ENCODE results near the gene IQCK. TPM values are rescaled to one million over a fixed set of nuclear protein-coding genes. Genes with fewer than 3 reads are reported as not detected.

The IQCK gene
- total and polyA plus RNA-seq, 5 donors from 2014 or later: 0.23 to 1.8 (median 1.6) TPM

- no peak overlapping the region for H3K27ac Mint-ChIP-seq
- H3K4me3 ChIP-seq (ENCODE audit: low read depth, low read length): no peak overlapping the region
These were observed 36.0 kb downstream of the IQCK start for GRCh38 chr16:19753815-19754643.

GRCh38 chr16:19754644-19755036, 36.6 kb downstream of the IQCK start:
- no peaks in the 10 kb centered on the region for H3K9me3 ChIP-seq (ENCODE audit: control insufficient read depth in 2 of 2, low read length in 2 of 2)
- no peaks in the 10 kb centered on the region for H3K36me3 ChIP-seq (ENCODE audit: control insufficient read depth, insufficient read depth, low read length)
- ATAC-seq (ENCODE audit: low read depth in 2 of 2): no peak
- no peak overlapping the region for H3K4me3 Mint-ChIP-seq
- no peaks in the 10 kb centered on the region for H3K9me3 Mint-ChIP-seq
- H3K4me1 Mint-ChIP-seq: no peaks in the 10 kb centered on the region
- no peaks in the 10 kb centered on the region for H3K36me3 Mint-ChIP-seq
- no peak overlapping the region for H3K27ac ChIP-seq (ENCODE audit: insufficient read depth, low read length, poor library complexity, severe bottlenecking)
- no peaks in the 10 kb centered on the region for H3K4me1 ChIP-seq (ENCODE audit: control insufficient read depth, insufficient read depth, low read length, poor library complexity, severe bottlenecking)
- peaks cover 4% of the 10 kb centered on the region for H3K27me3 Mint-ChIP-seq
- H3K27ac Mint-ChIP-seq: no peak overlapping the region
- H3K4me3 ChIP-seq (ENCODE audit: low read depth, low read length): no peak overlapping the region
- DNase-seq: no peak
- no peaks in the 10 kb centered on the region for H3K27me3 ChIP-seq (ENCODE audit: control insufficient read depth, insufficient read depth, low read length)

More at GRCh38 chr16:19753815-19754643, 36.0 kb downstream of the IQCK start:
- DNase-seq (no peak), ATAC-seq (ENCODE audit: low read depth in 2 of 2) (no peak)
- H3K4me1 Mint-ChIP-seq: no peaks in the 10 kb centered on the region
- no peaks in the 10 kb centered on the region for H3K36me3 Mint-ChIP-seq
- H3K4me3 Mint-ChIP-seq: no peak overlapping the region
- H3K27ac ChIP-seq (ENCODE audit: insufficient read depth, low read length, poor library complexity, severe bottlenecking): no peak overlapping the region
- no peaks in the 10 kb centered on the region for H3K9me3 ChIP-seq (ENCODE audit: control insufficient read depth in 2 of 2, low read length in 2 of 2)
- no peaks in the 10 kb centered on the region for H3K36me3 ChIP-seq (ENCODE audit: control insufficient read depth, insufficient read depth, low read length)
- no peaks in the 10 kb centered on the region for H3K27me3 ChIP-seq (ENCODE audit: control insufficient read depth, insufficient read depth, low read length)
- peaks cover 4% of the 10 kb centered on the region for H3K27me3 Mint-ChIP-seq
- H3K9me3 Mint-ChIP-seq: no peaks in the 10 kb centered on the region
- no peaks in the 10 kb centered on the region for H3K4me1 ChIP-seq (ENCODE audit: control insufficient read depth, insufficient read depth, low read length, poor library complexity, severe bottlenecking)

GRCh38 chr16:19755268-19755667, 37.2 kb downstream of the IQCK start:
- H3K4me3 ChIP-seq (ENCODE audit: low read depth, low read length): no peak overlapping the region
- H3K36me3 ChIP-seq (ENCODE audit: control insufficient read depth, insufficient read depth, low read length): no peaks in the 10 kb centered on the region
- H3K4me1 Mint-ChIP-seq: no peaks in the 10 kb centered on the region
- H3K9me3 Mint-ChIP-seq: no peaks in the 10 kb centered on the region
- H3K9me3 ChIP-seq (ENCODE audit: control insufficient read depth in 2 of 2, low read length in 2 of 2): no peaks in the 10 kb centered on the region
- no peaks in the 10 kb centered on the region for H3K27me3 ChIP-seq (ENCODE audit: control insufficient read depth, insufficient read depth, low read length)
- H3K4me3 Mint-ChIP-seq: no peak overlapping the region
- H3K36me3 Mint-ChIP-seq: no peaks in the 10 kb centered on the region
- no peak for DNase-seq
- no peak overlapping the region for H3K27ac ChIP-seq (ENCODE audit: insufficient read depth, low read length, poor library complexity, severe bottlenecking)
- H3K27ac Mint-ChIP-seq: no peak overlapping the region
- no peaks in the 10 kb centered on the region for H3K4me1 ChIP-seq (ENCODE audit: control insufficient read depth, insufficient read depth, low read length, poor library complexity, severe bottlenecking)
- ATAC-seq (ENCODE audit: low read depth in 2 of 2): no peak
- no peaks in the 10 kb centered on the region for H3K27me3 Mint-ChIP-seq

GRCh38 chr16:19757026-19757425, 39.0 kb downstream of the IQCK start:
- H3K4me3 Mint-ChIP-seq: no peak overlapping the region
- H3K9me3 ChIP-seq (ENCODE audit: control insufficient read depth in 2 of 2, low read length in 2 of 2): no peaks in the 10 kb centered on the region
- no peaks in the 10 kb centered on the region for H3K4me1 ChIP-seq (ENCODE audit: control insufficient read depth, insufficient read depth, low read length, poor library complexity, severe bottlenecking)
- ATAC-seq (ENCODE audit: low read depth in 2 of 2) (no peak), DNase-seq (no peak)
- no peak overlapping the region for H3K4me3 ChIP-seq (ENCODE audit: low read depth, low read length)
- H3K27ac Mint-ChIP-seq: no peak overlapping the region
- no peaks in the 10 kb centered on the region for H3K36me3 Mint-ChIP-seq
- no peaks in the 10 kb centered on the region for H3K36me3 ChIP-seq (ENCODE audit: control insufficient read depth, insufficient read depth, low read length)
- no peaks in the 10 kb centered on the region for H3K4me1 Mint-ChIP-seq
- H3K27me3 Mint-ChIP-seq: no peaks in the 10 kb centered on the region
- no peaks in the 10 kb centered on the region for H3K9me3 Mint-ChIP-seq
- no peaks in the 10 kb centered on the region for H3K27me3 ChIP-seq (ENCODE audit: control insufficient read depth, insufficient read depth, low read length)
- H3K27ac ChIP-seq (ENCODE audit: insufficient read depth, low read length, poor library complexity, severe bottlenecking): no peak overlapping the region

- H3K4me3 Mint-ChIP-seq: no peak overlapping the region
- ATAC-seq (ENCODE audit: low read depth in 2 of 2) (no peak), DNase-seq (no peak)
- no peaks in the 10 kb centered on the region for H3K4me1 Mint-ChIP-seq
- H3K4me3 ChIP-seq (ENCODE audit: low read depth, low read length): no peak overlapping the region
- no peaks in the 10 kb centered on the region for H3K9me3 Mint-ChIP-seq
- no peaks in the 10 kb centered on the region for H3K27me3 ChIP-seq (ENCODE audit: control insufficient read depth, insufficient read depth, low read length)
- no peak overlapping the region for H3K27ac ChIP-seq (ENCODE audit: insufficient read depth, low read length, poor library complexity, severe bottlenecking)
- peak overlapping the region in 1 of 3 donors; percentile 74 for H3K27ac Mint-ChIP-seq
- no peaks in the 10 kb centered on the region for H3K36me3 Mint-ChIP-seq
- H3K9me3 ChIP-seq (ENCODE audit: control insufficient read depth in 2 of 2, low read length in 2 of 2): no peaks in the 10 kb centered on the region
- H3K4me1 ChIP-seq (ENCODE audit: control insufficient read depth, insufficient read depth, low read length, poor library complexity, severe bottlenecking): no peaks in the 10 kb centered on the region
- no peaks in the 10 kb centered on the region for H3K27me3 Mint-ChIP-seq
- no peaks in the 10 kb centered on the region for H3K36me3 ChIP-seq (ENCODE audit: control insufficient read depth, insufficient read depth, low read length)
These were observed 39.9 kb downstream of the IQCK start for GRCh38 chr16:19757762-19758595.

GRCh38 chr16:19760356-19761060, 42.4 kb downstream of the IQCK start:
- Mint-ChIP-seq H3K27me3 (no peaks in the 10 kb centered on the region), H3K9me3 (no peaks in the 10 kb centered on the region), H3K4me3 (no peak overlapping the region), H3K36me3 (no peaks in the 10 kb centered on the region), H3K4me1 (no peaks in the 10 kb centered on the region), H3K27ac (no peak overlapping the region)
- Histone ChIP-seq H3K27me3 (ENCODE audit: control insufficient read depth, insufficient read depth, low read length) (no peaks in the 10 kb centered on the region), H3K36me3 (ENCODE audit: control insufficient read depth, insufficient read depth, low read length) (no peaks in the 10 kb centered on the region), H3K27ac (ENCODE audit: insufficient read depth, low read length, poor library complexity, severe bottlenecking) (no peak overlapping the region), H3K9me3 (ENCODE audit: control insufficient read depth in 2 of 2, low read length in 2 of 2) (no peaks in the 10 kb centered on the region), H3K4me1 (ENCODE audit: control insufficient read depth, insufficient read depth, low read length, poor library complexity, severe bottlenecking) (no peaks in the 10 kb centered on the region), H3K4me3 (ENCODE audit: low read depth, low read length) (no peak overlapping the region)
- DNase-seq (no peak), ATAC-seq (ENCODE audit: low read depth in 2 of 2) (no peak)

- no peak overlapping the region for H3K4me3 Mint-ChIP-seq
- no peaks in the 10 kb centered on the region for H3K27me3 Mint-ChIP-seq
- ATAC-seq (ENCODE audit: low read depth in 2 of 2): no peak
These were observed 47.9 kb downstream of the IQCK start for GRCh38 chr16:19765860-19766553.

More at GRCh38 chr16:19765860-19766553, 47.9 kb downstream of the IQCK start:
- H3K4me1 ChIP-seq (ENCODE audit: control insufficient read depth, insufficient read depth, low read length, poor library complexity, severe bottlenecking): no peaks in the 10 kb centered on the region
- no peaks in the 10 kb centered on the region for H3K27me3 ChIP-seq (ENCODE audit: control insufficient read depth, insufficient read depth, low read length)
- peaks cover 0 to 5% (median 0%) of the 10 kb centered on the region in 7 donors for H3K9me3 Mint-ChIP-seq
- H3K27ac Mint-ChIP-seq: no peak overlapping the region
- no peak overlapping the region for H3K4me3 ChIP-seq (ENCODE audit: low read depth, low read length)
- H3K36me3 Mint-ChIP-seq: no peaks in the 10 kb centered on the region
- no peak for DNase-seq
- no peaks in the 10 kb centered on the region for H3K9me3 ChIP-seq (ENCODE audit: control insufficient read depth in 2 of 2, low read length in 2 of 2)
- H3K4me1 Mint-ChIP-seq: no peaks in the 10 kb centered on the region
- H3K36me3 ChIP-seq (ENCODE audit: control insufficient read depth, insufficient read depth, low read length): no peaks in the 10 kb centered on the region
- no peak overlapping the region for H3K27ac ChIP-seq (ENCODE audit: insufficient read depth, low read length, poor library complexity, severe bottlenecking)
